Measurements from ENCODE around the gene DCTN3.

DCTN3 gene

GRCh38 chr9:34573599-34574325 lies 46.5 kb downstream of the DCTN3 start:
- no peak for DNase-seq (ENCODE audit: low read depth)

GRCh38 chr9:34572628-34573027 lies 47.7 kb downstream of the DCTN3 start:
- DNase-seq (ENCODE audit: low read depth): no peak

GRCh38 chr9:34572092-34572491 lies 48.2 kb downstream of the DCTN3 start:
- DNase-seq (ENCODE audit: low read depth): no peak

GRCh38 chr9:34571481-34571810 lies 48.8 kb downstream of the DCTN3 start:
- DNase-seq (ENCODE audit: low read depth): no peak

- DNase-seq (ENCODE audit: low read depth): no peak
These were observed 49.4 kb downstream of the DCTN3 start for GRCh38 chr9:34570809-34571480.

GRCh38 chr9:34570376-34570775 lies 49.9 kb downstream of the DCTN3 start:
- no peak for DNase-seq (ENCODE audit: low read depth)

- DNase-seq (ENCODE audit: low read depth): no peak
These were observed 51.5 kb downstream of the DCTN3 start for GRCh38 chr9:34568774-34569173.

GRCh38 chr9:34568133-34568532 lies 52.2 kb downstream of the DCTN3 start:
- DNase-seq (ENCODE audit: low read depth): no peak

- no peak for DNase-seq (ENCODE audit: low read depth)
These were observed 53.3 kb downstream of the DCTN3 start for GRCh38 chr9:34566972-34567371.

- no peak for DNase-seq (ENCODE audit: low read depth)
These were observed 54.0 kb downstream of the DCTN3 start for GRCh38 chr9:34566322-34566721.

GRCh38 chr9:34565856-34566255 lies 54.4 kb downstream of the DCTN3 start:
- DNase-seq (ENCODE audit: low read depth): no peak

GRCh38 chr9:34564617-34565016 lies 55.7 kb downstream of the DCTN3 start:
- no peak for DNase-seq (ENCODE audit: low read depth)
